Activated CD8-positive, alpha-beta T cell treated with anti-CD3 and anti-CD28 coated beads for 36 hours (primary cell): ENCODE measurements around the gene MEGF11. TPM values are rescaled to one million over a fixed set of nuclear protein-coding genes. Genes with fewer than 3 reads are reported as not detected.

Source experiments
- ATAC-seq: fragments of 200-7000 bp; cut with Tn5 transposase; one replicate; pipeline ENCODE4 v1.10.0; 2021; ENCODE audit warnings: mild to moderate bottlenecking, moderate library complexity
- CTCF ChIA-PET: fragments of 350-600 bp; sonication (Branson Sonifier 250); formaldehyde crosslinking; loops from one replicate; lab custom pipeline; 2021; ENCODE audit warnings: antibody characterized with exemption; lab: Charles Lee
- POLR2A ChIA-PET: fragments of 350-600 bp; sonication (Branson Sonifier 250); formaldehyde crosslinking; loops from one replicate; lab custom pipeline; 2021; ENCODE audit warnings: antibody characterized with exemption; lab: Charles Lee
- DNase-seq: peaks from one replicate; pipeline ENCODE4 v3.0.0-alpha.2; 2020
- H3K27ac Mint-ChIP-seq: one replicate; pipeline ENCODE4 v1.8.0; 2021; ENCODE audit warnings: mild to moderate bottlenecking, mixed read lengths
- H3K27me3 Mint-ChIP-seq: one replicate; pipeline ENCODE4 v1.8.0; 2021; ENCODE audit warnings: mixed read lengths
- H3K36me3 Mint-ChIP-seq: one replicate; pipeline ENCODE4 v1.8.0; 2021; ENCODE audit warnings: low read depth, mixed read lengths
- H3K4me1 Mint-ChIP-seq: one replicate; pipeline ENCODE4 v1.8.0; 2021; ENCODE audit warnings: low read depth, mixed read lengths
- H3K4me3 Mint-ChIP-seq: one replicate; pipeline ENCODE4 v1.8.0; 2021; ENCODE audit warnings: mild to moderate bottlenecking, moderate library complexity, mixed read lengths
- H3K9me3 Mint-ChIP-seq: one replicate; pipeline ENCODE4 v1.8.0; 2021; ENCODE audit warnings: mixed read lengths
- CTCF ChIP-seq: fragments of 200-600 bp; IDR thresholded peaks from one replicate; pipeline ENCODE4 v1.8.0; 2022; ENCODE audit warnings: antibody characterized with exemption, mild to moderate bottlenecking
- intact Hi-C: fragments of 100-400 bp; cut with micrococcal nuclease; formaldehyde crosslinking; loops from one replicate; pipeline ENCODE4 v1.10.0; 2022
- total RNA-seq, 2 experiments: library from RNA; stranded (reverse); gene quantifications; one replicate each; pipeline ENCODE4 v1.2.3, GENCODE V29; 2021

The MEGF11 gene
- total RNA-seq, 2 experiments from 2014 or later, result not detected

- Mint-ChIP-seq H3K4me1 (no peaks in the 10 kb centered on the region), H3K4me3 (no peak overlapping the region), H3K9me3 (no peaks in the 10 kb centered on the region), H3K36me3 (no peaks in the 10 kb centered on the region), H3K27ac (no peak overlapping the region), H3K27me3 (peaks cover 5% of the 10 kb centered on the region)
- ChIA-PET POLR2A (interaction anchor here (0.5 kb wide), 1 partner anchor 286 kb away, joined by 3 read pairs; no protein-coding TSS in a partner anchor), CTCF (no interaction called here)
- intact Hi-C loops, result no loop called here
- DNase-seq (no peak), ATAC-seq (no peak)
- no peak for TF ChIP-seq CTCF
These were observed 231.4 kb downstream of the MEGF11 start for GRCh38 chr15:66022163-66022525.

- no peak overlapping the region for H3K4me3 Mint-ChIP-seq
- POLR2A ChIA-PET, result interaction anchor here (0.5 kb wide), 1 partner anchor 285 kb away, joined by 3 read pairs; no protein-coding TSS in a partner anchor
- H3K4me1 Mint-ChIP-seq, result no peaks in the 10 kb centered on the region
- DNase-seq (no peak), ATAC-seq (no peak)
- H3K9me3 Mint-ChIP-seq, result no peaks in the 10 kb centered on the region
- no peaks in the 10 kb centered on the region for H3K36me3 Mint-ChIP-seq
- peaks cover 5% of the 10 kb centered on the region for H3K27me3 Mint-ChIP-seq
- no peak for TF ChIP-seq CTCF
- CTCF ChIA-PET, result no interaction called here
- intact Hi-C loops, result no loop called here
- no peak overlapping the region for H3K27ac Mint-ChIP-seq
These were observed 231.9 kb downstream of the MEGF11 start for GRCh38 chr15:66021496-66022162.

- CTCF ChIA-PET, result no interaction called here
- no peak for TF ChIP-seq CTCF
- no peak for ATAC-seq
- POLR2A ChIA-PET, result interaction anchor here (0.9 kb wide), 1 partner anchor 14 kb away, joined by 3 read pairs; no protein-coding TSS in a partner anchor
- DNase-seq, result no peak
- Mint-ChIP-seq H3K27ac (no peak overlapping the region), H3K9me3 (no peaks in the 10 kb centered on the region), H3K36me3 (no peaks in the 10 kb centered on the region), H3K27me3 (peaks cover 6% of the 10 kb centered on the region), H3K4me3 (no peak overlapping the region), H3K4me1 (no peaks in the 10 kb centered on the region)
- intact Hi-C loops, result no loop called here
These were observed 233.6 kb downstream of the MEGF11 start for GRCh38 chr15:66019826-66020398.

GRCh38 chr15:66019368-66019767 lies 234.2 kb downstream of the MEGF11 start:
- Mint-ChIP-seq H3K9me3 (no peaks in the 10 kb centered on the region), H3K4me1 (no peaks in the 10 kb centered on the region), H3K36me3 (no peaks in the 10 kb centered on the region), H3K4me3 (no peak overlapping the region), H3K27ac (no peak overlapping the region), H3K27me3 (peaks cover 3% of the 10 kb centered on the region)
- ChIA-PET CTCF (no interaction called here), POLR2A (interaction anchor here (0.9 kb wide), 1 partner anchor 13 kb away, joined by 3 read pairs; no protein-coding TSS in a partner anchor)
- DNase-seq, result no peak
- intact Hi-C loops, result no loop called here
- no peak for TF ChIP-seq CTCF
- no peak for ATAC-seq

GRCh38 chr15:66018488-66018797 lies 235.1 kb downstream of the MEGF11 start:
- no peaks in the 10 kb centered on the region for H3K4me1 Mint-ChIP-seq
- DNase-seq, result no peak
- no peak for ATAC-seq
- intact Hi-C loops, result no loop called here
- no peak for TF ChIP-seq CTCF
- no peak overlapping the region for H3K4me3 Mint-ChIP-seq
- CTCF ChIA-PET, result no interaction called here
- no peak overlapping the region for H3K27ac Mint-ChIP-seq
- peaks cover 3% of the 10 kb centered on the region for H3K27me3 Mint-ChIP-seq
- no peaks in the 10 kb centered on the region for H3K36me3 Mint-ChIP-seq
- H3K9me3 Mint-ChIP-seq, result no peaks in the 10 kb centered on the region
- POLR2A ChIA-PET, result no interaction called here
